GM12878 (cell line): ENCODE results near the gene NOSTRIN. TPM values are rescaled to one million over a fixed set of nuclear protein-coding genes. Genes with fewer than 3 reads are reported as not detected.

Source experiments
- ATAC-seq: fragments of 200-7000 bp; cut with Tn5 transposase; 3 replicates; pipeline ENCODE4 v1.9.1; 2020; ENCODE audit warnings: mild to moderate bottlenecking, moderate library complexity
- BruUV-seq: library from RNA; stranded (reverse); fragments of 400-500 nt; replicated peaks from 2 replicates; lab custom pipeline; 2021; lab: Mats Ljungman, UMichigan
- CTCF ChIA-PET: fragments of 300-600 bp; sonication (Branson Sonifier 250); formaldehyde crosslinking; extraction: SDS; loops from one replicate; lab custom pipeline; 2021; ENCODE audit warnings: inconsistent platforms; lab: Yijun Ruan, JAX
- POLR2A ChIA-PET: fragments of 350-600 bp; formaldehyde crosslinking; extraction: SDS; loops from one replicate; lab custom pipeline; 2021; ENCODE audit warnings: inconsistent platforms; lab: Charles Lee
- RAD21 ChIA-PET: fragments of 300-600 bp; sonication (Branson Sonifier 250); formaldehyde crosslinking; loops from one replicate; lab custom pipeline; 2023; ENCODE audit warnings: antibody characterized with exemption; ENCODE audit not compliant: unreplicated experiment; lab: Charles Lee
- SMC1A ChIA-PET: fragments of 300-600 bp; sonication (Branson Sonifier 250); formaldehyde crosslinking; loops from one replicate; lab custom pipeline; 2023; ENCODE audit not compliant: unreplicated experiment, uncharacterized antibody; lab: Charles Lee
- DNase-seq: peaks from one replicate; pipeline ENCODE4 v3.0.0-alpha.2; 2011; ENCODE audit warnings: low read depth, low spot score
- FAIRE-seq: peaks from 3 replicates; lab custom pipeline; 2011; peaks lifted over from hg19 to GRCh38; lab: Jason Lieb, UNC
- H2AFZ ChIP-seq: 2 replicates; pipeline ENCODE4 v1.6.0; 2011; ENCODE audit warnings: low read depth, low read length, control low read depth; ENCODE audit not compliant: control insufficient read depth
- H3K27ac ChIP-seq: 2 replicates; pipeline ENCODE4 v1.5.1; 2011; ENCODE audit warnings: control low read depth; ENCODE audit not compliant: control insufficient read depth, insufficient read depth
- H3K27me3 ChIP-seq, 2 experiments: replicated peaks in 1 of 2; 2 replicates each; pipeline versions ENCODE4 v1.6.0 to v1.6.1; 2011; ENCODE audit warnings: low read length in 1 of 2; ENCODE audit not compliant: control insufficient read depth in 2 of 2, insufficient read depth in 2 of 2
- H3K36me3 ChIP-seq, 2 experiments: 2 replicates each; pipeline ENCODE4 v1.5.1; 2011; ENCODE audit warnings: low read length in 1 of 2; ENCODE audit not compliant: control insufficient read depth in 2 of 2, insufficient read depth in 2 of 2
- H3K4me1 ChIP-seq: 2 replicates; pipeline ENCODE4 v1.6.1; 2011; ENCODE audit warnings: mild to moderate bottlenecking, low read length, moderate library complexity, mixed read lengths; ENCODE audit not compliant: control insufficient read depth, insufficient read depth
- H3K4me2 ChIP-seq: 2 replicates; pipeline ENCODE4 v1.6.0; 2011; ENCODE audit warnings: control low read depth; ENCODE audit not compliant: control insufficient read depth, insufficient read depth
- H3K4me3 ChIP-seq: fragments of 200-600 bp; sonication (generic); 2 replicates; pipeline ENCODE4 v1.5.1; 2016
- H3K79me2 ChIP-seq: 2 replicates; pipeline ENCODE4 v1.6.0; 2011; ENCODE audit warnings: low read length; ENCODE audit not compliant: control insufficient read depth, insufficient read depth
- H3K9ac ChIP-seq: 2 replicates; pipeline ENCODE4 v1.8.0; 2011; ENCODE audit warnings: low read length, control low read depth, mixed read lengths; ENCODE audit not compliant: control insufficient read depth, insufficient read depth
- H3K9me3 ChIP-seq: replicated peaks from 3 replicates; pipeline ENCODE4 v1.5.1; 2011; ENCODE audit warnings: mild to moderate bottlenecking, low read length; ENCODE audit not compliant: control insufficient read depth, insufficient read depth
- H4K20me1 ChIP-seq: 2 replicates; pipeline ENCODE4 v1.6.0; 2011; ENCODE audit not compliant: control insufficient read depth, insufficient read depth
- BCL11A ChIP-seq: IDR thresholded peaks from 2 replicates; pipeline ENCODE4 v1.6.1; 2011; ENCODE audit warnings: low read depth, low read length
- CHD2 ChIP-seq: IDR thresholded peaks from 2 replicates; pipeline ENCODE4 v1.6.1; 2011; ENCODE audit warnings: low read depth, low read length, improper control_type of control experiment, borderline replicate concordance
- CREM ChIP-seq: IDR thresholded peaks from 2 replicates; pipeline ENCODE4 v1.6.1; 2014; ENCODE audit warnings: antibody characterized with exemption, low read depth
- EP300 ChIP-seq, 2 experiments: fragments of 150-350 bp in 1 of 2; IDR thresholded peaks; 2 replicates each; pipeline ENCODE4 v1.6.1; 2011 to 2012; ENCODE audit warnings: low read depth in 2 of 2, low read length in 2 of 2, borderline replicate concordance in 1 of 2, improper control_type of control experiment in 1 of 2, inconsistent platforms in 1 of 2; ENCODE audit not compliant: control insufficient read depth in 1 of 2
- FOXK2 ChIP-seq: fragments of 450-650 bp; IDR thresholded peaks from 2 replicates; pipeline ENCODE4 v1.6.1; 2017; ENCODE audit warnings: mild to moderate bottlenecking, moderate library complexity
- FOXM1 ChIP-seq: IDR thresholded peaks from 2 replicates; pipeline ENCODE4 v1.6.1; 2012; ENCODE audit warnings: low read depth, mild to moderate bottlenecking, inconsistent platforms, low read length, moderate library complexity
- KAT2A ChIP-seq: conservative IDR thresholded peaks from 2 replicates; pipeline ENCODE4 v1.6.1; 2011; ENCODE audit warnings: low read depth, low read length; ENCODE audit not compliant: control insufficient read depth
- MYB ChIP-seq: fragments of 150-350 bp; IDR thresholded peaks from 2 replicates; pipeline ENCODE4 v1.6.1; 2014; ENCODE audit warnings: mild to moderate bottlenecking, low read depth, low read length, borderline replicate concordance
- NR2C1 ChIP-seq: fragments of 450-650 bp; IDR thresholded peaks from 2 replicates; pipeline ENCODE4 v1.6.1; 2017; ENCODE audit warnings: antibody characterized with exemption, mild to moderate bottlenecking, moderate library complexity
- SIN3A ChIP-seq: IDR thresholded peaks from 2 replicates; pipeline ENCODE4 v1.6.1; 2012; ENCODE audit warnings: low read depth, low read length, improper control_type of control experiment
- SPI1 ChIP-seq: IDR thresholded peaks from 2 replicates; pipeline ENCODE4 v1.6.1; 2011; ENCODE audit warnings: low read depth, mild to moderate bottlenecking, low read length, moderate library complexity, borderline replicate concordance; ENCODE audit not compliant: insufficient read depth
- ZNF274 ChIP-seq: IDR thresholded peaks from one replicate; pipeline ENCODE4 v1.8.0; 2011; ENCODE audit not compliant: insufficient read length, insufficient read depth
- in situ Hi-C: fragments of 300-500 bp; cut with MboI; formaldehyde crosslinking; loops from 9 replicates; pipeline ENCODE4 v1.14.3; 2018; ENCODE audit warnings: mixed read lengths
- intact Hi-C: fragments of 100-400 bp; cut with micrococcal nuclease; formaldehyde crosslinking; loops from one replicate; pipeline ENCODE4 v1.14.2; 2022; ENCODE audit not compliant: unreplicated experiment
- polyA plus RNA-seq, 11 experiments: library from polyadenylated mRNA; depleted of rRNA in 4 of 11; unstranded in 6 of 11; stranded (reverse) in 5 of 11; fragments of >200 nt; fragmentation: Nextera tagmentation in 4 of 11; fragmentation: Illumina TruSeq in 1 of 11; extraction: Ambion mirVana in 4 of 11; extraction: Trizol in 1 of 11; gene quantifications; 1 replicate in 1 of 11; 2 replicates in 10 of 11; pipeline versions ENCODE4 v1.2.1 to v1.2.3, GENCODE V29; 2011 to 2016; ENCODE audit warnings: inconsistent platforms in 2 of 11, missing spikeins in 2 of 11, low read depth in 1 of 11
- total RNA-seq, 4 experiments: library from RNA; depleted of rRNA in 3 of 4; stranded (reverse); fragments of >200 nt in 3 of 4; fragmentation: Illumina TruSeq in 1 of 4; extraction: Trizol in 1 of 4; gene quantifications; 2 replicates each; pipeline versions ENCODE4 v1.2.1 to v1.2.3, GENCODE V29; 2013 to 2021
- TF ChIP-seq, protein P1 (sequence below): fragments of 150-350 bp; IDR thresholded peaks from 2 replicates; pipeline ENCODE4 v1.6.1; 2016; ENCODE audit warnings: low read depth, low read length
- TF ChIP-seq, protein P2 (sequence below): fragments of 450-650 bp; IDR thresholded peaks from 2 replicates; pipeline ENCODE4 v1.6.1; 2017; ENCODE audit warnings: borderline replicate concordance
- TF ChIP-seq, protein P3 (sequence below): fragments of 450-650 bp; IDR thresholded peaks from 2 replicates; pipeline ENCODE4 v1.6.1; 2016; ENCODE audit warnings: mild to moderate bottlenecking
- TF ChIP-seq, protein P4 (sequence below): fragments of 450-650 bp; conservative IDR thresholded peaks from 2 replicates; pipeline ENCODE4 v1.6.1; 2017; ENCODE audit warnings: mild to moderate bottlenecking, moderate library complexity

NOSTRIN gene
- total and polyA plus RNA-seq, 10 of the 15 experiments (the other 5 are each of a cell fraction or from before 2014, with no cell fraction given): 0.13 to 0.42 (median 0.37) TPM; not detected in 5

DNA sequence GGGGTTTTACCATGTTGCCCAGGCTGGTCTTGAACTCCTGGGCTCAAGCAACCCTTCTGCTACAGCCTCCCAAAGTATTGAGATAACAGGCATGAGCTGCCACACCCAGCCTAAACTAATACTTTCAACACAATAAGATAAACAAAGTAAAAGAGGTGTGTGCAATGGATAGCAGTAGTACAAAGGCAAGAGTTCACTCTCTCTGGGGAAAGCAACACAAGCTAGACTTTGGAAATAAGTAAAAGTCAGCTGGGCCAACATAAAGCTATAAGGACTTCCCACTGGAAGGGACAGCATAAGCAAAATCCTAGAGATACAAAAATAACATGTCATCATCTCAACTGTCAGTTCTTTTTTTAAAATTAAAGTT lies 5.2 kb upstream of the NOSTRIN start:
- H3K27ac ChIP-seq: no peak overlapping the region
- DNase-seq (no peak), FAIRE-seq (no peak), ATAC-seq (no peak)
- H3K4me2 ChIP-seq: no peak overlapping the region
- no peaks in the 10 kb centered on the region for H3K4me1 ChIP-seq
- no peak overlapping the region for H3K4me3 ChIP-seq
- H3K27me3 ChIP-seq: no peaks in the 10 kb centered on the region; a peak in 1 of 4 replicates
- intact Hi-C loops (no loop called here), in situ Hi-C loops (no loop called here)
- H3K9ac ChIP-seq: no peak overlapping the region
- RAD21 ChIA-PET: no interaction called here
- H3K79me2 ChIP-seq: no peaks in the 10 kb centered on the region
- POLR2A ChIA-PET: no interaction called here
- H3K36me3 ChIP-seq: no peaks in the 10 kb centered on the region
- TF ChIP-seq, protein P1, sequence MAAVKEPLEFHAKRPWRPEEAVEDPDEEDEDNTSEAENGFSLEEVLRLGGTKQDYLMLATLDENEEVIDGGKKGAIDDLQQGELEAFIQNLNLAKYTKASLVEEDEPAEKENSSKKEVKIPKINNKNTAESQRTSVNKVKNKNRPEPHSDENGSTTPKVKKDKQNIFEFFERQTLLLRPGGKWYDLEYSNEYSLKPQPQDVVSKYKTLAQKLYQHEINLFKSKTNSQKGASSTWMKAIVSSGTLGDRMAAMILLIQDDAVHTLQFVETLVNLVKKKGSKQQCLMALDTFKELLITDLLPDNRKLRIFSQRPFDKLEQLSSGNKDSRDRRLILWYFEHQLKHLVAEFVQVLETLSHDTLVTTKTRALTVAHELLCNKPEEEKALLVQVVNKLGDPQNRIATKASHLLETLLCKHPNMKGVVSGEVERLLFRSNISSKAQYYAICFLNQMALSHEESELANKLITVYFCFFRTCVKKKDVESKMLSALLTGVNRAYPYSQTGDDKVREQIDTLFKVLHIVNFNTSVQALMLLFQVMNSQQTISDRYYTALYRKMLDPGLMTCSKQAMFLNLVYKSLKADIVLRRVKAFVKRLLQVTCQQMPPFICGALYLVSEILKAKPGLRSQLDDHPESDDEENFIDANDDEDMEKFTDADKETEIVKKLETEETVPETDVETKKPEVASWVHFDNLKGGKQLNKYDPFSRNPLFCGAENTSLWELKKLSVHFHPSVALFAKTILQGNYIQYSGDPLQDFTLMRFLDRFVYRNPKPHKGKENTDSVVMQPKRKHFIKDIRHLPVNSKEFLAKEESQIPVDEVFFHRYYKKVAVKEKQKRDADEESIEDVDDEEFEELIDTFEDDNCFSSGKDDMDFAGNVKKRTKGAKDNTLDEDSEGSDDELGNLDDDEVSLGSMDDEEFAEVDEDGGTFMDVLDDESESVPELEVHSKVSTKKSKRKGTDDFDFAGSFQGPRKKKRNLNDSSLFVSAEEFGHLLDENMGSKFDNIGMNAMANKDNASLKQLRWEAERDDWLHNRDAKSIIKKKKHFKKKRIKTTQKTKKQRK: no peak
- TF ChIP-seq SIN3A: no peak
- TF ChIP-seq SPI1: no peak
- TF ChIP-seq ZNF274: no peak
- TF ChIP-seq EP300 (IDR thresholded peaks at IDR 0.05; ENCODE audit: borderline replicate concordance in 1 of 2, control insufficient read depth in 1 of 2, low read depth in 2 of 2, low read length in 2 of 2): no peak
- TF ChIP-seq MYB: no peak
- TF ChIP-seq, protein P2, sequence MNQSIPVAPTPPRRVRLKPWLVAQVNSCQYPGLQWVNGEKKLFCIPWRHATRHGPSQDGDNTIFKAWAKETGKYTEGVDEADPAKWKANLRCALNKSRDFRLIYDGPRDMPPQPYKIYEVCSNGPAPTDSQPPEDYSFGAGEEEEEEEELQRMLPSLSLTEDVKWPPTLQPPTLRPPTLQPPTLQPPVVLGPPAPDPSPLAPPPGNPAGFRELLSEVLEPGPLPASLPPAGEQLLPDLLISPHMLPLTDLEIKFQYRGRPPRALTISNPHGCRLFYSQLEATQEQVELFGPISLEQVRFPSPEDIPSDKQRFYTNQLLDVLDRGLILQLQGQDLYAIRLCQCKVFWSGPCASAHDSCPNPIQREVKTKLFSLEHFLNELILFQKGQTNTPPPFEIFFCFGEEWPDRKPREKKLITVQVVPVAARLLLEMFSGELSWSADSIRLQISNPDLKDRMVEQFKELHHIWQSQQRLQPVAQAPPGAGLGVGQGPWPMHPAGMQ: no peak
- TF ChIP-seq CREM: no peak
- TF ChIP-seq BCL11A: no peak
- TF ChIP-seq, protein P3, sequence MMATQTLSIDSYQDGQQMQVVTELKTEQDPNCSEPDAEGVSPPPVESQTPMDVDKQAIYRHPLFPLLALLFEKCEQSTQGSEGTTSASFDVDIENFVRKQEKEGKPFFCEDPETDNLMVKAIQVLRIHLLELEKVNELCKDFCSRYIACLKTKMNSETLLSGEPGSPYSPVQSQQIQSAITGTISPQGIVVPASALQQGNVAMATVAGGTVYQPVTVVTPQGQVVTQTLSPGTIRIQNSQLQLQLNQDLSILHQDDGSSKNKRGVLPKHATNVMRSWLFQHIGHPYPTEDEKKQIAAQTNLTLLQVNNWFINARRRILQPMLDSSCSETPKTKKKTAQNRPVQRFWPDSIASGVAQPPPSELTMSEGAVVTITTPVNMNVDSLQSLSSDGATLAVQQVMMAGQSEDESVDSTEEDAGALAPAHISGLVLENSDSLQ: no peak
- TF ChIP-seq CHD2: no peak
- no peak for TF ChIP-seq NR2C1
- TF ChIP-seq, protein P4, sequence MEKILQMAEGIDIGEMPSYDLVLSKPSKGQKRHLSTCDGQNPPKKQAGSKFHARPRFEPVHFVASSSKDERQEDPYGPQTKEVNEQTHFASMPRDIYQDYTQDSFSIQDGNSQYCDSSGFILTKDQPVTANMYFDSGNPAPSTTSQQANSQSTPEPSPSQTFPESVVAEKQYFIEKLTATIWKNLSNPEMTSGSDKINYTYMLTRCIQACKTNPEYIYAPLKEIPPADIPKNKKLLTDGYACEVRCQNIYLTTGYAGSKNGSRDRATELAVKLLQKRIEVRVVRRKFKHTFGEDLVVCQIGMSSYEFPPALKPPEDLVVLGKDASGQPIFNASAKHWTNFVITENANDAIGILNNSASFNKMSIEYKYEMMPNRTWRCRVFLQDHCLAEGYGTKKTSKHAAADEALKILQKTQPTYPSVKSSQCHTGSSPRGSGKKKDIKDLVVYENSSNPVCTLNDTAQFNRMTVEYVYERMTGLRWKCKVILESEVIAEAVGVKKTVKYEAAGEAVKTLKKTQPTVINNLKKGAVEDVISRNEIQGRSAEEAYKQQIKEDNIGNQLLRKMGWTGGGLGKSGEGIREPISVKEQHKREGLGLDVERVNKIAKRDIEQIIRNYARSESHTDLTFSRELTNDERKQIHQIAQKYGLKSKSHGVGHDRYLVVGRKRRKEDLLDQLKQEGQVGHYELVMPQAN: no peak
- no peak for TF ChIP-seq FOXK2
- TF ChIP-seq FOXM1: no peak
- no peak for TF ChIP-seq KAT2A
- no peak overlapping the region for H2AFZ ChIP-seq
- CTCF ChIA-PET: no interaction called here
- H3K9me3 ChIP-seq: no peaks in the 10 kb centered on the region
- SMC1A ChIA-PET: interaction anchor here (1.2 kb wide), 1 partner anchor 34 kb away, joined by 3 read pairs; no protein-coding TSS in a partner anchor
- H4K20me1 ChIP-seq: no peaks in the 10 kb centered on the region
- no TSS peak for BruUV-seq
